ENCODE measurements around the gene SLC49A4. TPM values are rescaled to one million over a fixed set of nuclear protein-coding genes. Genes with fewer than 3 reads are reported as not detected.

Gene SLC49A4
- total and polyA plus RNA-seq, 2 of the 13 experiments (the other 11 are each of a cell fraction or from before 2014, with no cell fraction given), result 6.5 to 16.3 TPM

DNA sequence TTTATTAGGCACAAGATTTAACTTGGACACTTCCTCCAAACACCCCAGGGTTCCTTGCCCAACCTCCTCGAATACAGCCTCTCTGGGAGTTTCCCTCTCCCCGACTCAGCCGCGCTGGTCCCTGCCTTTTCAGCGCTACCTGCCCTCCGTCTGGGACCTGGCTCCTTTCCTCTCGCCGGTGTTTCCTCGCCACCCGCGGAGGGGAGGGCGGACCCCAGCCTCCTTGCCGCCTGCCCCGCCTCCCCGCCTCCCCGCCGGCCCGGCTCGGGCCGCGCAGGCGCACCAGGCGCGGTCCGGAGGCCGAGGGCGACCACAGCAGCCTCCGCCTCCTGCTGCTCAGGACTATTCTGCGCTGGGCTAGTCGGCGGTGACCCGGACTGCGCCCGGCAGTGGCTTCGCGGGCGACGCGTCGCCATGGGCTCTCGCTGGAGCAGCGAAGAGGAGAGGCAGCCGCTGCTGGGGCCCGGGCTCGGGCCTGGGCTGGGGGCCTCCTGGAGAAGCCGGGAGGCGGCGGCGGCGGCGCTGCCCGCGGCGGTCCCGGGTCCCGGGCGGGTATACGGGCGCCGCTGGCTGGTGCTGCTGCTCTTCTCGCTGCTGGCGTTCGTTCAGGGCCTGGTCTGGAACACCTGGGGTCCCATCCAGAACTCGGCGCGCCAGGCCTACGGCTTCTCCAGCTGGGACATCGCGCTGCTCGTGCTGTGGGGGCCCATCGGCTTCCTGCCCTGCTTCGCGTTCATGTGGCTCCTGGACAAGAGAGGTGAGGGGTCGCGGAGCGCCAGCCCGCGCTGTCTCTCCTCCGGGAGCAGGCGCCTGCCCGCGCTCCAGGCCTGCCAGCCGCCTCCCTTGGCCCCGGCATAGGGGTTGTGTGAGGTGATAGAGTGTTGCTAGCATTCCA lies at the start of gene SLC49A4 (continued):
- TF ChIP-seq NFAT5 (CRISPR knock-in tag; IDR thresholded peaks at IDR 0.05) (peak; percentile 86), NR3C1 (CRISPR knock-in tag; IDR thresholded peaks at IDR 0.05) (no peak), IKZF1 (IDR thresholded peaks at IDR 0.05) (no peak), PCBP2 (optimal IDR thresholded peaks at IDR 0.05; ENCODE audit: low read depth, low read length, poor library complexity, severe bottlenecking) (no peak), ZBTB21 (CRISPR knock-in tag; IDR thresholded peaks at IDR 0.05) (no peak), ZNF264 (CRISPR knock-in tag; IDR thresholded peaks at IDR 0.05) (0 out of 2 replicates have a peak, but pooled peaks have one; percentile 35), ZNF574 (CRISPR knock-in tag; IDR thresholded peaks at IDR 0.05) (peak; percentile 59), ZC3H13 (CRISPR knock-in tag; IDR thresholded peaks at IDR 0.05) (no peak), PHB2 (IDR thresholded peaks at IDR 0.05; ENCODE audit: partially characterized antibody) (no peak), ZSCAN12 (CRISPR knock-in tag; IDR thresholded peaks at IDR 0.05) (peak; percentile 73; the same call in 1 of the 2 replicates), NRL (CRISPR knock-in tag; IDR thresholded peaks at IDR 0.05; ENCODE audit: borderline replicate concordance) (peak; percentile 60; the same call in 1 of the 2 replicates), ZFY (CRISPR knock-in tag; IDR thresholded peaks at IDR 0.05) (peak; percentile 96)
- TF ChIP-seq, protein P1, sequence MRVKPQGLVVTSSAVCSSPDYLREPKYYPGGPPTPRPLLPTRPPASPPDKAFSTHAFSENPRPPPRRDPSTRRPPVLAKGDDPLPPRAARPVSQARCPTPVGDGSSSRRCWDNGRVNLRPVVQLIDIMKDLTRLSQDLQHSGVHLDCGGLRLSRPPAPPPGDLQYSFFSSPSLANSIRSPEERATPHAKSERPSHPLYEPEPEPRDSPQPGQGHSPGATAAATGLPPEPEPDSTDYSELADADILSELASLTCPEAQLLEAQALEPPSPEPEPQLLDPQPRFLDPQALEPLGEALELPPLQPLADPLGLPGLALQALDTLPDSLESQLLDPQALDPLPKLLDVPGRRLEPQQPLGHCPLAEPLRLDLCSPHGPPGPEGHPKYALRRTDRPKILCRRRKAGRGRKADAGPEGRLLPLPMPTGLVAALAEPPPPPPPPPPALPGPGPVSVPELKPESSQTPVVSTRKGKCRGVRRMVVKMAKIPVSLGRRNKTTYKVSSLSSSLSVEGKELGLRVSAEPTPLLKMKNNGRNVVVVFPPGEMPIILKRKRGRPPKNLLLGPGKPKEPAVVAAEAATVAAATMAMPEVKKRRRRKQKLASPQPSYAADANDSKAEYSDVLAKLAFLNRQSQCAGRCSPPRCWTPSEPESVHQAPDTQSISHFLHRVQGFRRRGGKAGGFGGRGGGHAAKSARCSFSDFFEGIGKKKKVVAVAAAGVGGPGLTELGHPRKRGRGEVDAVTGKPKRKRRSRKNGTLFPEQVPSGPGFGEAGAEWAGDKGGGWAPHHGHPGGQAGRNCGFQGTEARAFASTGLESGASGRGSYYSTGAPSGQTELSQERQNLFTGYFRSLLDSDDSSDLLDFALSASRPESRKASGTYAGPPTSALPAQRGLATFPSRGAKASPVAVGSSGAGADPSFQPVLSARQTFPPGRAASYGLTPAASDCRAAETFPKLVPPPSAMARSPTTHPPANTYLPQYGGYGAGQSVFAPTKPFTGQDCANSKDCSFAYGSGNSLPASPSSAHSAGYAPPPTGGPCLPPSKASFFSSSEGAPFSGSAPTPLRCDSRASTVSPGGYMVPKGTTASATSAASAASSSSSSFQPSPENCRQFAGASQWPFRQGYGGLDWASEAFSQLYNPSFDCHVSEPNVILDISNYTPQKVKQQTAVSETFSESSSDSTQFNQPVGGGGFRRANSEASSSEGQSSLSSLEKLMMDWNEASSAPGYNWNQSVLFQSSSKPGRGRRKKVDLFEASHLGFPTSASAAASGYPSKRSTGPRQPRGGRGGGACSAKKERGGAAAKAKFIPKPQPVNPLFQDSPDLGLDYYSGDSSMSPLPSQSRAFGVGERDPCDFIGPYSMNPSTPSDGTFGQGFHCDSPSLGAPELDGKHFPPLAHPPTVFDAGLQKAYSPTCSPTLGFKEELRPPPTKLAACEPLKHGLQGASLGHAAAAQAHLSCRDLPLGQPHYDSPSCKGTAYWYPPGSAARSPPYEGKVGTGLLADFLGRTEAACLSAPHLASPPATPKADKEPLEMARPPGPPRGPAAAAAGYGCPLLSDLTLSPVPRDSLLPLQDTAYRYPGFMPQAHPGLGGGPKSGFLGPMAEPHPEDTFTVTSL (CRISPR knock-in tag; IDR thresholded peaks at IDR 0.05; ENCODE audit: borderline replicate concordance), result no peak
- TF ChIP-seq, protein P2, sequence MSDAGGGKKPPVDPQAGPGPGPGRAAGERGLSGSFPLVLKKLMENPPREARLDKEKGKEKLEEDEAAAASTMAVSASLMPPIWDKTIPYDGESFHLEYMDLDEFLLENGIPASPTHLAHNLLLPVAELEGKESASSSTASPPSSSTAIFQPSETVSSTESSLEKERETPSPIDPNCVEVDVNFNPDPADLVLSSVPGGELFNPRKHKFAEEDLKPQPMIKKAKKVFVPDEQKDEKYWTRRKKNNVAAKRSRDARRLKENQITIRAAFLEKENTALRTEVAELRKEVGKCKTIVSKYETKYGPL (CRISPR knock-in tag; IDR thresholded peaks at IDR 0.05), result no peak

Data from HepG2 (cell line).